Fibroblast of skin of left quadriceps (primary cell): Measurements from ENCODE around the gene DNAH7.
A peak's percentile ranks its signal among the peaks of the same experiment; 100 is the strongest.

Experiments
- DNase-seq, 2 experiments: peaks; one replicate each; pipeline ENCODE4 v3.0.0-alpha.2; 2013; ENCODE audit warnings: low read depth in 2 of 2

DNAH7 gene

DNA sequence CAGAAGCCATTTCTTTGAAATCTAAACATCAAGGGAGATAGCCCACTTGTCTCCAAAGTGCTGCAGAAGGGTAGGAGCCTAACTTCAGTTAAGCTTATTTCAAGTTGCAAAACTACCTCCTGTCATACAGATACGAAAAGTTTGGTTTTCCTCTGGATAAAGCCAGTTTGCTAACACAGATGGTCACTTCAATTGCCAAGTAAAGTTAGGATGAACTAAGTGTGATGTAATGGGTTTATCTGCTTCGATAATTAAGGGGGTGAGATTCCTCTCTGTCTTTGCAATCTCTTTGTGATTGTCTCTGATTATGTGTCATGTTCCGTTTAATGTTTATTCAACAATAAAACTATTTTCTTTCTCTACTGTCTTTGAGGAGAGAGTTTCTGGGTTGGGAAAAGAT is 255.2 kb downstream of the DNAH7 start:
- no peak for DNase-seq

DNA sequence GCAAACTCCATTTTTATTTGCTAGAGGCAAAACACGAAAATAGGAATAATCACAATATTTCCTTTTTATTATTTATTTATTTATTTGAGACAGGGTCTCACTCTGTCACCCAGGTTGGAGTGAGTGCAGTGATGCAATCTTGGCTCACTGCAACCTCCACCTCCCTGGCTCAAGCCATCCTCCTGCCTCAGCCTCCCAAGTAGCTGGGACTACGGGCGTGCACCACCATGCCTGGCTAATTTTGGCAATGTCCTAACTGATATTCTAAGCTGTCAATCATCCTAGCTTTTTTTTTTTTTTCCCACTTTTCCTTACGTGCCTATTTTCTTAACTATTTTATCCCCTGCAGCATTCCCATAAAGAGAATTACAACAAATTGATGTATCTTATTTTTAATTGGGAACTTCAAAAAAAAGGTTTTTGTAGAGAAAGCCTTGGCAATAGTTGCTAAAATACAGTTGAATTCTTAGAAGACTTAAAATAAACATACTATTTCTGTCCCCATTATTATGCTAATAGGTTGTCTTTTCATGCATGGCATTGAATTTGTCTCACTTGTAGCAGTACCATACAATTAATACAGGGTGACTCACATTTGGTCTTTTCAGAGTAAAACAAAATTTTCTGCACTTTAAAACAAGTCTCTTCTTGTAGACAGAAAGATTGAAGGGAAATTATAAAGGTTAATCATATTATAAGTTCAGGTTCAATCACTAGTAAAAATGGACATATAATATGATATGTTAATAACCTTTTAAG is 258.1 kb downstream of the DNAH7 start:
- no peak for DNase-seq

DNA sequence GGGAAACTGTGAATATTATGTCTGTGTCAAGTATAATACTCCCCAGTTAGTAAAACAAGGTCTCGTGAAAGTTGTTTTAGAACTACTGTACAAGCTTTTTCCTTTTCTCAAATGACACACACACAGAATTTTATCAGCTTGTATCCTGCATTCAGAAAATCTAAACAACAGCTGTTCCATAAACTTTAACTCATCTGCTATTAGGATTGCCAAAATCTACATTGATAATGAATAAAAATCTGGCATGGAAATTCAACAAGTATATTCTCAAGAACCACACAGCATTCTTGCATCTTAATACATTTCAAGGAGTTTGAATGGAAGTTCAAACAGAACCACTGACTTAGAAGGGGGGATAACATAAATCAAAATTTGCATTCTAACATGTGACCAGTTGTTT is 260.4 kb downstream of the DNAH7 start:
- no peak for DNase-seq

DNA sequence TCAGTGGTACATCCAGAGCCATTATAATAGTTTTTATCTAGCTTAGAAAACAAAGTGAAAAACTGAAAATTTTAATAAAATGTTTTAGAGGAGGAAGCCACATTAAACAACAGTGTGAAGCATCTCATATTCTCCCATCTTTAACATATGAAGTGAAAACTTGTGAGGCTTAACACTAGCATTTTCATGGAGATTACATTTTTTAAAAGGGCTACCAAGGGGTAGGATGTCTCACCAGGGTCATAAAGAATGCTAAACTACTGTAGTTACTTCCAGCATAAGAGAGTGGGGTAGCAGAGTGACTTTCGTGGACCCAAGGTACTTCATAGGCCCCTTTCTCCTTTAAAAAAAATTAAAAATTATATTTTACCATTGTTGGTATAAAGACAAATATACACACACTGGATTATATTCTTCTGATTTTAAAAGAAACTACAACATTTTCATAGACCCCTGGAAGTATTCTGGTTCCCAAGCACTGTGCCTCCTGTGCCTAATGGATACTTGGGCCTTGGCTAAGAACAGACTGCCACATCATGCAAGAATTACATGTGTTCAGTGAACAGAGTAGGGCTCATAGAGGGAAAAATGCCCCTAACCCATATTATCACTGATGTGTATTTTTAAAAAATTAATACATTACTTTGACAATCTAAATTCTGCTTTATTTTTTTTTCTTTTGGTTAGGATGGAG is 263.2 kb downstream of the DNAH7 start:
- DNase-seq: no peak

DNA sequence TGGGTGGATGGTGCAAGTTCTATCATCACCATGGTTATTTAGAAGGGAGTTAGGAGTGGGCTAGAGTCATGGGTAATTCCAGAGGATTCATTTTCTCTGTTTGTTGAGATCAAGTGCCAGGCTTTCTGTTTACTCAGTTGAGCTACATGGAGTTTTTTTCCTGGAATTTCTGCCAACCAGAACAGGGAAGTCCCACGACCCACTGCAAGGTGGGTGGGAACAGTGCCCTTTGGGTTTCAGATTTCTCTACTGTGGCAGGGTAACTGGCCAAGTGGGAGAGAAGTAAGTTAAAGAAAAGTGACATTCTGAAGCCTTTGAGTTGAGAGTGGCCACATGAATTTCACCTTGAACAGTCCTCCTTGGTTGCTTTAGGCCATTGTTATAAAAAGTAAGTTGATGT is 272.8 kb downstream of the DNAH7 start:
- DNase-seq: no peak

DNA sequence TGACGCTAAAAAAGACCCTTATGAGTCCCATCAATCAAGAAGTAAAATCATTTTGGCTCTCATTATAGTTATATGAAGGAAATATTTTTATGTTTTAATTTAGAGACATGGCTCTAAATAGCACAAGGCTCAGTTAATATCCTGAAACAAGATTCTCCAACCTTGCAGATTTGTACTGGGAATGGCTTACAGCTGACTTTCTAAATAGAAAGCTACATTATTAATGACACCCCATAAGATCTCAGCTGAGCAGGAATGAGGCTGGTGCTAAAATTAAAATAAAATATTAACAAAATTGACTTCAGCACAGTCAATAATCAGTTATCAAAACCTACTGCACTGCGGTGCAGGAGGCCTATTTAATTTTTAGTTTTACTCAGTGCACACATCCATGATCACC is 274.8 kb downstream of the DNAH7 start:
- no peak for DNase-seq

DNA sequence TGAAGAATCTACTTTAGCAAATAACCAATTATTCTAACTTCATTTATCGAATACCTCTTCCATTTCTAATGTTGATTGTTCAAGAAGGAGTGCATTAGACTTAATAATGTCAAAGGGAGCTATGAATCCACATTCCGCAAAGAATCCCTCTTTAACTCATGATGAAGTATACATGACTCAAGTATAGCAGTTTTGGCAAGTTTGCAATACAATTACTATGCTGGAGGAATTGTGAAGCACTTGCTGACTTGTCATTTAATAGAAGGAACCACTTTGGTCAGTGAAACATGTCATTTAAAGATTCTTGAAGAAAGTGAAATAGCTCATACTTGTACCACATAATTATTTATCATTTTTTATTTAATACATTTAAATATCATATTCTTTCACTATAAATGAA is 286.5 kb downstream of the DNAH7 start:
- DNase-seq: no peak

DNA sequence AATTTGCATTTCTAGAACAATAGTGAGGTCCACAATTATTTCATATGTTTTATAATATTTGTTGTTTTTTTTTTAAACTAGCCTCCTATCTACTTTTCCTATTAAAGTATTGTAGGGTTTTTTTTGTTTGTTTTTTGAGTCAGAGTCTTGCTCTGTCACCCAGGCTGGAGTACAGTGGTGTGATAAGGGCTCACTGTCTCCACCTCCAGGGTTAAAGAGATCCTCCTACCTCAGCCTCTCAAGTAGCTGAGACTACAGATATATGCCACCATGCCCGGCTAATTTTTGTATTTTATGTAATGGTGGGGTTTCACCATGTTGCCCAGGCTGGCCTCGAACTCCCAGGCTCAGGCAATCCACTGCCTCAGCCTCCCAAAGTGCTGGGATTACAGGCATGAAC is 289.1 kb downstream of the DNAH7 start:
- no peak for DNase-seq

DNA sequence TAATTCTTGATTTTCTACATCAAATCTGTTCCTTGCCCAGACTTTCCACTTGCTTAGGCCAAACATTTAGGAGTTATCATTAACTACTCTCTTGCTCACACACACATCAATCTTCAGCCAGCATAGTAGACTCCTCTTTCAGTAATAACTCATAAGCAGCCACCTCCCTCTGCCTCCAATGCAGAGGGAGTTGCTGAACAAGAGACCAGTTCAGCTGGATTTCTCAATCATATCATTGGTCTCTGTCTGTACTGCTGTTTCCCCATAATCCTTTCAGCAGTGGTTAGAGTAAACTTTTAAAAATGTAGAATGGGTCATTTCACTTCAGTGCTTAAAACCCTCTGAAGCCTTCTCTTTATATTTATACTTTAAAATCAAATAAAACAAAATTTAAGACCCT is 298.7 kb downstream of the DNAH7 start:
- no peak for DNase-seq

DNA sequence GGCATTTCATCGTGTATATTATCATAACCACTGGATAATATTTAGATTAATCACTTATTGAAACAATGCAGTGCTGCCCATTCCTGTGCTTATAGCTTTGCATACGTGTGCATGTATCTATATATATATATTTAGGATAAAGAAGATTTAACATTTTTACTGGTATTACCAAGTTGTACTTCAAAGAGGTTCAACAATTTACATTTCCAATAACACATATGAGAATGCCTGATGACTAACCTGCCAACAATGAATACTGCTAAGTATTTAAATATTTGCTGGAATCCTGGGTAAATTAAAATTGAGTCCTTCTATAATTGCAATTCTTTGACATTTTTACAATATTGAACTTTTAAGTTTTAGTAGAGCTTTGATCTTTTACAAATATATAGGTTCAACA is 300.2 kb downstream of the DNAH7 start:
- DNase-seq: peak in 1 of 2 experiments; percentile 12

DNA sequence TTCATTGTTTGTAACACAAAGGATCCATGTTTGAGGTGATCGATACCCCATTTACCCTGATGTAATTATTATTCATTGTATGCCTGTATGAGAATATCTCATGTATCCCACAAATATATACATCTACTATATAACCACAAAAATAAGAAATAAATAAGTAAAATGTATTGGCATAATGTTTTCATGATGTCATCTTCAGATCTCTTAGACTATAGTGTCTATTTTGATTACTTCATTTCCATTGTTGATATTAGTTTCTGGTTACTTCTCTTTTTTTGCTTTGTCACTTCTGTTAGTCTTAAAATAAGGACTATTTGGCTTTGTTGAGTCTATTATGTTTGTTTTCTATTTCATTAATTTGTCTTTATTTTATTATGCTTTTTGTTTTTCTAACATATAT is 301.9 kb downstream of the DNAH7 start:
- no peak for DNase-seq

DNA sequence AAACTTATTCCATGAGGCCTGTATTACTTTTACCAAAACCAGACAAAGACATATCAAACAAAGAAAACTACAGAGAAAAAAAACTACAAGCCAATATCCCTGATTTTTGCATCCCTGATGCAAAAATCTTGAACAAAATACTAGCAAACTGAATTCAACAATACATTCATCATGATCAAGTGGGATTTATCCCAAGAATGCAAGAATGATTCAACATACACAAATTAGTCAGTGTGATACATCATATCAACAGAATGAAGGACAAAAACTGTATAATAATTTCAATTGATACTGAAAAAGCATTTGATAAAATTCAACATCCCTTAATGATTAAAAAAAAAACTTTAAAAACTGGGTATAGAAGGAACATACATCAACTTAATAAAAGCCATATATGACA is 304.8 kb downstream of the DNAH7 start:
- no peak for DNase-seq

DNA sequence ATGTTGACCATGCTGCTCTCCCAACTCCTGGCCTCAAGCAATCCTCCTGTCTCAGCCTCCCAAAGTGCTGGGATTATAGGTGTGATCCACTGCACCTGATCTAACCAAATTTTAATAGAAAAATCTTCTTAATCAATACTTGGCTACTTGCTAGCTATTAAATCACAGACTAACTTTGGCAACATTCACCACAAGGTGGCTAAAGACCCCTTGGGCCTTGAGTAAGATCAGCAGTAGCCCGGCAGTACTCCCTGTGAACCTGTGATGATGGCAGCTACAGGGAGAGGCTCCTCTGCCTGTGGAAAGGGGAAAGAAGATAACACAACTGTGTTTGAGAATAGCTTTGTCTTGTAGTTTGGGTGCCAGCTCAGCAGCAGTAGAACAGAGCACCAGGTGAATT is 308.8 kb downstream of the DNAH7 start:
- DNase-seq: no peak

DNA sequence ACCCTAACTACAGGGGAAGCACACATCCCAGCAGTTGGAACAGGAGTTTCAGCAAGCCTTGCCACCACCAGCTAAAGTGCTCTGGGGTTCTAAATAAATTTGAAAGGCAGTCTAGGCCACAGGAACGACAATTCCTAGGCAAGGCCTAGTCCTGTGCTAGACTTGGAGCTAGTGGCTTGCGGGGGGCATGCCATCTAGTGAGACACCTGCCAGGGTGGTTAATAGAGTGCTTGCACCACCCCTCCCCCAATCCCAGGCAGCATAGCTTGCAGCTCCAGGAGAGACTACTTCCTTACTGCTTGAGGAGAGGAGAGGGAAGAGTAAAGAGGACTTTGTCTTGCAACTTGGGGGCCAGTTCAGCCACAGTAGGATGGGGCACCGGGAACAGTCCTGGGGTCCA is 309.8 kb downstream of the DNAH7 start:
- no peak for DNase-seq

DNA sequence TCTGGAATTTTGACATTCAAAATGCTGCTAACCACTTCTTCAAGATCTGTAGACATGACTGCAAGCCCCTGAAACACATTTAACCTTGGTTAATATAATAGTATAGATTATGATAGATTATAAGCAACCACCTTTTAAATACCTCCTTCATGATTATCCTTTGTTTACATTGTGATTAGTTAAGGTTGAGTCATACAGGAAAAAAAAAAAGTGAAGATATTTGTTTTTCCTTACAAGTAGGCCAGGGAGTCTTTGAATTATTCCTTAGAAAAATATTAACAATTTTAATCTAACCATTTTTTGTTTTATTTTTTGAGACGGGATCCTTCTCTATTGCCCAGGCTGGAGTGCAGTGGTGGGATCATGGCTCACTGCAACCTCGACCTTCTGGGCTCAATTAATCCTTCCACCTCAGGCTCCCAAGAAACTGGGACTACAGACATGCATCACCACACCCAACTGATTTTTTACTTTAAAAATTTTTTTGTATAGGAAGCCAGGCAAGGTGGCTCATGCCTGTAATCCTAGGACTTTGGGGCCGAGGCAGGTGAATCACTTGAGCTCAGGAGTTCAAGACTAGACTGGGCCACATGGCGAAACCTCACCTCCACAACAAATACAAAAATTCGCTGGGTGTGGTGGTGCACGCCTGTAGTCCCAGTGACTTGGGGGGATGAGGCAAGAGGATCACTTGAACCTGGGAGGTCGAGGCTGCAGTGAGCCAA is 312.3 kb downstream of the DNAH7 start:
- no peak for DNase-seq

DNA sequence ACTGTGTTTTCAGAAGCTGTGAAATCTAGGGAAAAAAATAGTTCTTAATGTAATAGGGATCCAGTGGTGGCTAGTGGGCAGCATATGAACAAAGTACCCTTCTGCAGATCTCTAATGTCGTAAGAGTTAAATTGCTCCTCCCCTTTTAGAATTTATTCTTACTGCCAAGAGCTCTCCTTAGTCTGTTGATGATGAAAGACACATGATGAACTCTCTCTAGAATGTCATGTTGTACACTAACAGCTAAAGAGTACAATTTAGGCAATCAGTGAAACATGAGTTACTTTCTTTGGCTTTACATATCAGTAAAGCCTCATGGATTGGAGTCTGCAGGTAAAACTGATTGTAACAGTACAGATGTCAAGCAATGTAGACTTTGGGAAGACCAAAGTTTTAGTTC is 327.4 kb downstream of the DNAH7 start:
- DNase-seq: no peak

DNA sequence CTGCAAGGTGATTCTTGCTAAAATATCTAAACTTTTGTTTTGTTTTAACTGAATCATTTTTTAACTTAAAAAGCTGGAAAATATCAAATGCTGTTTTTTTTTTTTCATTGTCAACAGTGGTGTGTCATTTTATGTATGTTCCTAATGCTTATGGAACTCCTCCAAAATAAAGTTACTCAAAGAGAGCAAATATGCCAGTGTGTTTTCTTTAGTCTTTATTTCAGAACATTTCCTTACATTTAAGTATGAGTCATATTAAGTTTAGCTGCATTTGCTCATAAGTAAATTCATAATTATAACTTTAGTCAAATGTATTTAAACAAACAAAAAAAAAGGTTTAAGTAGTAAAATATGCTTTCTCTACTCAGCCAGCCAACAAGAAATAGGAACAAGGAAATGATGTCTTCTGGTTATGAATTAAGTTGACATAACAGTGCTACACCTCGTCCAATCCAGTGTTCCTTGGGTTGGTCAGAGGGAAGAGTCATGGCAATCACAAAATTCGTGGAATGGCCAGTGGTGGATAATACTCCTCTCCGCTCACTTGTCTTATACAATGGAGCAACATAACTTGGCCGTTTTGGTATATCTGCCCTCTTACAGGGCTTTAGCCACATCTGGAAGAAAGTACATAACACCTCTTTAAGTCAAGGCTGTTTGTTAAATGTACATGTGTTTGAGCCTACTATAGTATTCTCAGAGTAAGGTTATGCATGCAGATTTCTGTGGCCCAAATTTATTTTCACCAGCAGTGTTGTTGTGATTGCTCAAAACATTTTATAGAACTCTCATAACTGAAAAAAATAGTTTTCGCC is 330.9 kb downstream of the DNAH7 start:
- DNase-seq: peak; percentile 31 to 38

DNA sequence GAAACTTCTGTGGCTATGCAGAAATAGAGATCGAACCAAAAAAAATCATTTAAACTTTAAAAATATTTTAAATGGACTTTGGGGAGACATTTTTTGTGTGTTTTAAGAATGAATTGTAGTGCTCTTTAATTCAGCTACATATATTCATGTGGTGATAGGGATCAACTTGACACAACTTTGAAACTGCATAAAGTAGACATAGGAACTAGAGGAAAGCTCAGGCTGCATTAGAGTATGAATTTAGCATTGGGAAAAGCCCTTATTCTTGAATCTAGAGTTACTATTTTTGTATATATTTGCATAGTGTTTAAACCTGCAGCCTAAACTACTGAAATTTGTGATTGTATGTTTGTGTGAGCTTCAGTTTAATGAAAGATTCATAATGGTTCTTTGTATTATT is 333.3 kb downstream of the DNAH7 start:
- no peak for DNase-seq

DNA sequence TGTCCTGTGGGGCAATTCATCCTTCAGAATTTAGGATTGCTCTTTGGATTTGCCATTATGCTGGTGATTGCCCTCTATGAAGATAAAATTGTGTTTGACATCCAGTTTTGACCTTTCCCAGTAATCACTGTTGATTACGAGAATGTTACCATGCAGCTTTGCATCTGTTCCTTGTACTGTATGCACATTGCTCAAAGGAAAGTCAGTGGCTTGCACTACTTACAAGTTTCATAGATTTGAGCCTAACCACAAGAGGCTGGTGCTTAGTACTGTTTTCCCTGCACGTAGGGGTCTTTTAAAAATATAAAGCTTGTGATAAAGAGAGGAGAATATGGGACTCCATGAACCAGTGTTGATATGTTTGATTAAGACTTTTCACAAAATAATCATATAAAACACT is 333.7 kb downstream of the DNAH7 start:
- DNase-seq: no peak

DNA sequence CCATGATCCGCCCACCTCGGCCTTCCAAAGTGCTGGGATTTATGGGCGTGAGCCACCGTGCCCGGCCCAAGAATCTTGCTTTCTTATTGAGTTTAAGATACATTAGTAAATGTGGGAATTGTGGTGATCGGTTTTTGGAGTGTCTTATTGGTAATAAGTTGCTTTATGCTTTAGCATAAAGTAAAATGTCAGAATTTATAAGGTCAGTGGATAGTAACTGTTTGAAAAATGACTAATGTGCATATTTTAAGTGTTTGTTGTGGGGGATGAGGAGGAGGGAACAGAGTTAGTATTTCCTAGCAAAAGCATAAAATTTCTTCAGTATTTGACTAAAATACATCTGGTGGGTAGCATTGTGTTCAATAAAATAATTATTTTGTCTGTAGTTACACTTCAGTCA is 334.2 kb downstream of the DNAH7 start:
- no peak for DNase-seq

DNA sequence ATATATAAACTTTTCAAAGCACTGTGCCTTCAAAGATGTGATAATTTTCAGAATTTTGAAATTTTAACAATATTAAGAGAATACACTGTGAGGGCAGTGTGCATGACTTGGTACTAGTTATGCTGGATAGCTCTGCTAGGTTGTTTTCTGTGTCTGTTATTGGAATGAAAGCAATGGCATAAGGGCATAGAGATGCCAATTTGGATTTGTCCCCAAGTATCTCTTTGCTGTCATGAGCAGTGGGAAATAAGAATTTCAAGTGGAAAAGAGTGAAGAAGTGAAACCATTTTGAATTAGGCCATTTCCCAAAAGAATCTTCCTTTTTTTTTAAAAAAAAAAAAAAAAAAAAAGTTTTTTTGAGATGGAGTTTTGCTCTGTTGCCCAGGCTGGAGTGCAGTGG is 334.8 kb downstream of the DNAH7 start:
- no peak for DNase-seq

DNA sequence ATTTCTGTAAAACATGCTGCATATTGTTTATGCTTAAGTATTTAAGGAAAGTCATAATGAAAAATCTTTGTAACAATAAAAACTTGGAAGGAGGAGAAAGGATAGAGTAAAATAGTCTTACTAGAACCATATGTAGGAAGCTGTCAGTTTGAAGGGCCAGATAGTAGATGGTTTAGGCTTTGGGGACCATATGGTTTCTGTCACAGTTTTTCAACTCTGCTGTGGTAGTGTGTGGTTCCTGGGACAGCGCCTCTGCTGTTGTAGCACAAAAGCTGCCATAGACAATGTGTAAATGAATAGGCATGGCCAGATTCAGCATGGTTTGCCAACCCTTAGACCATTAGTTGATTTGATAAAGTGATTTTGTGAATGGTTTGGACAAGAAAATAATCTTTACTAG is 336.1 kb downstream of the DNAH7 start:
- DNase-seq: no peak
